ENCODE data around the gene LPCAT3. TPM values are rescaled to one million over a fixed set of nuclear protein-coding genes. Genes with fewer than 3 reads are reported as not detected.
"Not testable (repeated sequence)": the region's sequence is repeated elsewhere in the genome, so short reads cannot be mapped to it uniquely, and the experiment has no call there.

Gene LPCAT3
- total RNA-seq, 8 experiments from 2014 or later: 7.8 to 168 (median 19.7) TPM

GRCh38 chr12:7054925-7055324 is 36.6 kb upstream of the LPCAT3 start:
- ATAC-seq (replicated peaks in 6 of 8): no peak
- in situ Hi-C loops (cut with MboI; ENCODE audit: low pct_unique_long_range_greater_than_20kb in 2 of 9, low sequenced_read_pairs in 9 of 9, unreplicated experiment in 9 of 9): no loop called here
- Histone ChIP-seq H3K4me3 (no peak overlapping the region), H3K27ac (no peak overlapping the region), H3K4me1 (replicated peaks in 1 of 2) (no peaks in the 10 kb centered on the region)
- WGBS, 10 experiments: 0 to 100% (median 68%) methylated on average over 1 to 3 of the region's 4 CpGs; no CpG with 5 or more reads in 1 of the 10 experiments

DNA sequence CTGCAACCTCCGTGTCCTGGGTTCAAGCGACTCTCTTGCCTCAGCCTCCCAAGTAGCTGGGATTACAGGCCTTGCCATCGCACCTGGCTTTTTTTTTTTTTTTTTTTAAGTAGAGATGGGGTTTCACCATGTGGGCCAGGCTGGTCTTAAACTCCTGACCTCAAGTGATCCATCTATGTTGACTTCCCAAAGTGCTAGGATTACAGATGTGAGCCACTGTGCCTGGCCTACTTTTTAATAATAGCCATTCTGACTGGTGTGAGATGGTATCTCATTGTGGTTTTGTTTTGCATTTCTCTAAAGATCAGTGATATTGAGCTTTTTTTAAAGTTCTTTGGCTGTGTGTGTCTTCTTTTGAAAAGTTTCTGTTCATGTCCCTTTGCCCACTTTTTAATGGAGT is 31.7 kb upstream of the LPCAT3 start:
- H3K4me1 ChIP-seq (replicated peaks in 1 of 2); H3K27ac ChIP-seq; H3K4me3 ChIP-seq; in situ Hi-C loops (cut with MboI; ENCODE audit: low pct_unique_long_range_greater_than_20kb in 2 of 9, low sequenced_read_pairs in 9 of 9, unreplicated experiment in 9 of 9): not testable (repeated sequence)
- WGBS, 10 experiments: 20 to 100% (median 100%) methylated on average over 1 to 2 of the region's 3 CpGs; no CpG with 5 or more reads in 3 of the 10 experiments
- peak in 1 of 8 experiments; percentile 52 for ATAC-seq (replicated peaks in 6 of 8)

DNA sequence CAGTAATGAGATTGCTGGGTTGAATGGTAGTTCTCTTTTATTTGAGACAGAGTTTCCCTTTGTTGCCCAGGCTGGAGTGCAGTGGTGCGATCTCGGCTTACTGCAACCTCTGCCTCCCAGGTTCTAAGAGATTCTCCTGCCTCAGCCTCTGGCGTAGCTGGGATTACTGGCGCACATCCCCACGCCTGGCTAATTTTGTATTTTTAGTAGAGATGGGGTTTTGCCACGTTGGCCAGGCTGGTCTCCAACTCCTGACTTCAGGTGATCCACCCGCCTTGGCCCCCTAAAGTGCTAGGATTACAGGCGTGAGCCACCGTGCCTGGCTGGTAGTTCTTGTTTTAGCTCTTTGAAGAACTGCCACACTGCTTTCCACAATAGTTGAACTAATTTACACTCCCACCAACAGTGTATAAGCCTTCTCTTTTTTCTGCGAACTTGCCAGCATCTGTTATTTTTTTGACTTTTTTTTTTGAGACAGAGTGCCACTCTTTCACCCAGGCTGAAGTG is 31.2 kb upstream of the LPCAT3 start:
- H3K4me3 ChIP-seq; in situ Hi-C loops (cut with MboI; ENCODE audit: low pct_unique_long_range_greater_than_20kb in 2 of 9, low sequenced_read_pairs in 9 of 9, unreplicated experiment in 9 of 9); H3K27ac ChIP-seq; ATAC-seq (replicated peaks in 6 of 8); H3K4me1 ChIP-seq (replicated peaks in 1 of 2): not testable (repeated sequence)
- WGBS, 10 experiments: 71 to 92% (median 88%) methylated on average over 1 to 10 of the region's 10 CpGs; no CpG with 5 or more reads in 1 of the 10 experiments

GRCh38 chr12:7047306-7047705 is 29.0 kb upstream of the LPCAT3 start:
- WGBS, 10 experiments: 61 to 100% (median 82%) methylated on average over 1 to 4 of the region's 5 CpGs; no CpG with 5 or more reads in 2 of the 10 experiments
- Histone ChIP-seq H3K27ac (no peak overlapping the region), H3K4me3 (no peak overlapping the region), H3K4me1 (replicated peaks in 1 of 2) (no peaks in the 10 kb centered on the region)
- no peak for ATAC-seq (replicated peaks in 6 of 8)
- in situ Hi-C loops (cut with MboI; ENCODE audit: low pct_unique_long_range_greater_than_20kb in 2 of 9, low sequenced_read_pairs in 9 of 9, unreplicated experiment in 9 of 9): no loop called here

DNA sequence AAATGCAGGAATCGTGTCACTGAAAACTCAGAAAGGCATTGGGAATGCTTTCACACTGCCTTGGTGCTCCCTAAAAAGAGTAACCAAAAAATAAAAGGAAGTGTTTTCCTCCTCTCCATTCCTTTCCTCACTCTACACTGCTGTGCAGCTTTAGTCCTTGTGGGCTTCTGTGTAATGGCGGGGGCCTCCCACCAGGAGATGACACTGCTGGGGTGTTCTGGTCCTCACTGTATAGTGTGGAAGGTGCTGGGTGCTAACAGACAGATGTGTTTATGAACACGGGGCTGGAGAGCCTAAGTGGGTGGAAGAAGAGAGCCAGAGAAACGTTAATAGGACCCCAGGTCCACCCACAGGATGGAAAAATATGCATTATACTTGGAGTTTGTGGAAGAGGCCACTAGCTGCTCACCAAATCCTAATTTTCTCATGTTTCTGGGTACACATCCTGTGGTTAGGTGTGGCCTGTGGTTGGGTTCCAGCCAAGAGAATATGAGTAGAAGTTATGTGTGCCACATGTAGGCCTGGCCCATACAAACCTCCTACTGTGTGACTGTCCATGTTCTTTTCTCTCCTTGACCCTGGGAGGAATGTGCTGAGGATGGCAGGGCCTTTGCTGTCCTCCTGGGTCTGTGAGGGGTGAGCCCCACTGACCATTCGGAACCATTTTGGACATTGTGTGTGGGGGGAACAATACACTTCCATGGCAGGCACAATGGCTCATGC is 28.3 kb upstream of the LPCAT3 start:
- ATAC-seq (replicated peaks in 6 of 8): peak in 1 of 8 experiments; percentile 20
- Histone ChIP-seq H3K27ac (no peak overlapping the region), H3K4me3 (no peak overlapping the region), H3K4me1 (replicated peaks in 1 of 2) (no peaks in the 10 kb centered on the region)
- in situ Hi-C loops (cut with MboI; ENCODE audit: low pct_unique_long_range_greater_than_20kb in 2 of 9, low sequenced_read_pairs in 9 of 9, unreplicated experiment in 9 of 9): no loop called here
- WGBS, 10 experiments: 50 to 100% (median 78%) methylated on average over 1 to 4 of the region's 5 CpGs

- 70 to 94% (median 89%) methylated on average over 1 to 8 of the region's 9 CpGs; no CpG with 5 or more reads in 1 of the 10 experiments for WGBS, 10 experiments
- no peak for ATAC-seq (replicated peaks in 6 of 8)
- in situ Hi-C loops (cut with MboI; ENCODE audit: low pct_unique_long_range_greater_than_20kb in 2 of 9, low sequenced_read_pairs in 9 of 9, unreplicated experiment in 9 of 9): no loop called here
- Histone ChIP-seq H3K4me3 (no peak overlapping the region), H3K4me1 (replicated peaks in 1 of 2) (no peaks in the 10 kb centered on the region), H3K27ac (no peak overlapping the region)
Measured at GRCh38 chr12:7045913-7046312, 27.6 kb upstream of the LPCAT3 start.

DNA sequence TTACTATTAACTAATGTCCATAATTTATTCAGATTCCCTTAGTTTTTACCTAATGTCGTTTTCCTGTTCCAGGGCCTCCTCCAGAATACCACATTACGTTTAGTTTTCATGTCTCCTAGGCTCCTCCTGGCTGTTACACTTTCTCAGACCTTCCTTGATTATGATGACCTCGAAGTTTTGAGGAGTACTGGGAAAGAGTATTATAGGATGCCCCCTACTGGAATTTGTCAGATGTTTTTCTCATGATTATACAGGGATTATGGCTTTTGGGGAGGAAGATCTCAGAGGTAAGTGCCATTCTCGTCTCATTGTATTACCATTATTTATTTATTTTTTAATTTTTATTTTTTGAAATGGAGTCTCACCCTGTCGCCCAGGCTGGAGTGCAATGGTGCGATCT is 24.6 kb upstream of the LPCAT3 start:
- peak in 3 of 8 experiments; percentile 72 to 90 (median 79) for ATAC-seq (replicated peaks in 6 of 8)
- 0 to 87% (median 49%) methylated on average over 1 to 6 of the region's 6 CpGs for WGBS, 10 experiments
- in situ Hi-C loops (cut with MboI; ENCODE audit: low pct_unique_long_range_greater_than_20kb in 2 of 9, low sequenced_read_pairs in 9 of 9, unreplicated experiment in 9 of 9): no loop called here

GRCh38 chr12:7039403-7039802 is 21.1 kb upstream of the LPCAT3 start:
- no peak overlapping the region for H3K4me3 ChIP-seq
- ATAC-seq (replicated peaks in 6 of 8): peak in 1 of 8 experiments; percentile 22
- WGBS, 10 experiments: 37 to 94% (median 84%) methylated on average over 1 to 9 of the region's 10 CpGs
- no peak overlapping the region for H3K27ac ChIP-seq
- in situ Hi-C loops (cut with MboI; ENCODE audit: low pct_unique_long_range_greater_than_20kb in 2 of 9, low sequenced_read_pairs in 9 of 9, unreplicated experiment in 9 of 9): no loop called here
- H3K4me1 ChIP-seq (replicated peaks in 1 of 2): no peaks in the 10 kb centered on the region

More for the DNA sequence above, 24.6 kb upstream of the LPCAT3 start:
- Histone ChIP-seq H3K27ac (no peak overlapping the region), H3K4me1 (replicated peaks in 1 of 2) (no peaks in the 10 kb centered on the region), H3K4me3 (no peak overlapping the region)

DNA sequence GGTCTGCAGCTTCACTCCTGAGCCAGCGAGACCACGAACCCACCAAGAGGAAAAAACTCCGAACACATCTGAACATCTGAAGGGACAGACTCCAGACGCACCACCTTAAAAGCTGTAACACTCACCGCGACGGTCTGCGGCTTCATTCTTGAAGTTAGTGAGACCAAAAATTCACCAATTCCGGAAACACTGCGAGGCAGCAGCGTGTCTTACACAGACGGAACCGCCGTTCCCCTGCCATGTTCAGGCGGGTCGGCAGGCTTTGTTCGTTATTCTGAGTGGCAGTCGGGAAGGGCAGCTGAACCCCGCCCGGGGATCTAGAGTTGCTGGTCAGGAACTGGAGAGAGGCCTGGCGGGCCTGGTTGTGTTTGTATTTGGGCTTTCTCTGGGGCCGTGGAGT is 20.3 kb upstream of the LPCAT3 start:
- no peak for ATAC-seq (replicated peaks in 6 of 8)
- WGBS, 10 experiments: 83 to 100% (median 93%) methylated on average over 4 to 13 of the region's 22 CpGs; no CpG with 5 or more reads in 2 of the 10 experiments
- no peak overlapping the region for H3K4me3 ChIP-seq
- no peak overlapping the region for H3K27ac ChIP-seq
- in situ Hi-C loops (cut with MboI; ENCODE audit: low pct_unique_long_range_greater_than_20kb in 2 of 9, low sequenced_read_pairs in 9 of 9, unreplicated experiment in 9 of 9): no loop called here
- H3K4me1 ChIP-seq (replicated peaks in 1 of 2): no peaks in the 10 kb centered on the region

DNA sequence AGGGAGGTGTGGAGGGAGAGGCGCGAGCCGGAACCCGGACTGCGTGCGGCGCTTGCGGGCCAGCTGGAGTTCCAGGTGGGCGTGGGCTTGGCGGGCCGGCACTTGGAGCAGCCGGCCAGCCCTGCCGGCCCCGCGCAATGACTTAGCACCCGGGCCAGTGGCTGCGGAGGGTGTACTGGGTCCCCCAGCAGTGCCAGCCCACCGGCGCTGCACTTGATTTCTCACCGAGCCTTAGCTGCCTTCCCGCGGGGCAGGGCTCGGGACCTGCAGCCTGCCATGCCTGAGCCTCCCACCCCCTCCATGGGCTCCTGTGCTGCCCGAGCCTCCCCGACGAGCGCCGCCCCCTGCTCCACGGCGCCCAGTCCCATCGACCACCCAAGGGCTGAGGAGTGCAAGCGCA is 19.1 kb upstream of the LPCAT3 start:
- in situ Hi-C loops (cut with MboI; ENCODE audit: low pct_unique_long_range_greater_than_20kb in 2 of 9, low sequenced_read_pairs in 9 of 9, unreplicated experiment in 9 of 9): not testable (repeated sequence)
- 100% methylated on average over 4 of the region's 32 CpGs; no CpG with 5 or more reads in 9 of the 10 experiments for WGBS, 10 experiments

GRCh38 chr12:7035463-7035862 is 17.2 kb upstream of the LPCAT3 start:
- in situ Hi-C loops (cut with MboI; ENCODE audit: low pct_unique_long_range_greater_than_20kb in 2 of 9, low sequenced_read_pairs in 9 of 9, unreplicated experiment in 9 of 9): no loop called here
- H3K4me1 ChIP-seq (replicated peaks in 1 of 2): no peaks in the 10 kb centered on the region
- 19 to 65% (median 45%) methylated on average over 1 to 2 of the region's 2 CpGs for WGBS, 10 experiments
- H3K27ac ChIP-seq: no peak overlapping the region
- no peak for ATAC-seq (replicated peaks in 6 of 8)
- H3K4me3 ChIP-seq: no peak overlapping the region

More for the DNA sequence above, 19.1 kb upstream of the LPCAT3 start:
- H3K4me3 ChIP-seq; ATAC-seq (replicated peaks in 6 of 8); H3K27ac ChIP-seq; H3K4me1 ChIP-seq (replicated peaks in 1 of 2): not testable (repeated sequence)

DNA sequence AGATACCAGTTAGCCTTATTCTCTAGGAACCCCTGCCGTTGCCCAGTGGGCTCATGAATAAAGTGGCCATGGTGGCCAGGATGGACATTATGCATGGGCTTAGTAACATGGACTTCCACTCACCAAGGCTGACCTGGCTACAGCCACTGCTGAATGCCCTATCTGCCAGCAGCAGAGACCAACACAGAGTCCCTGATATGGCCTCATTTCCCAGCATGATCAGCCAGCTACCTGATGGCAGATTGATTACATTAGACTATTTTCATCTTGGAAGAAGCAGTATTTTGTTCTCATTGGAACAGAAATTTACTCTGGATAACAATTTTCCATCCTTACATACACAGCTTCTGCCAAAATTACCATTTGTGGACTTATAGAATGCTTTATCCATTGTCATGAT is 16.2 kb upstream of the LPCAT3 start:
- in situ Hi-C loops (cut with MboI; ENCODE audit: low pct_unique_long_range_greater_than_20kb in 2 of 9, low sequenced_read_pairs in 9 of 9, unreplicated experiment in 9 of 9): no loop called here
- WGBS, 10 experiments: 14 to 100% (median 83%) methylated on average over 1 of the region's 1 CpG; no CpG with 5 or more reads in 3 of the 10 experiments

DNA sequence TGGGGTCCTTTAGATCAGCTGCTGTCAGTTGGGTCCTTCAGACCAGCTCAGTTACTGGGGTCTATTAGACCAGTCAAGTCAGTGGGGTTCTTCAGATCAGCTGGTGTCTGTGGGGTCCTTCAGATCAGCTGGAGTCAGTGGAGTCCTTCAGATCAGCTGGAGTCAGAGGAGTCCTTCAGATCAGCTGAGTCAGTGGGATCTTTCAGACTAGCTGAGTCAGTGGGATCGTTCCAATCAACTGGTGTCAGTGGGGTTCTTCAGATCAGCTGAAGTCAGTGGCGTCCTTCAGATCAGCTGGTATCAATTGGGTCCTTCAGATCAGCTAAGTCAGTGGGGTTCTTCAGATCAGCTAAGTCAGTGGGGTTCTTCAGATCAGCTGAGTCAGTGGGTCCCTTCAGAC is 14.7 kb upstream of the LPCAT3 start:
- Histone ChIP-seq H3K27ac (no peak overlapping the region), H3K4me1 (replicated peaks in 1 of 2) (no peaks in the 10 kb centered on the region), H3K4me3 (no peak overlapping the region)
- ATAC-seq (replicated peaks in 6 of 8): no peak
- 57 to 67% methylated on average over 1 of the region's 2 CpGs; no CpG with 5 or more reads in 8 of the 10 experiments for WGBS, 10 experiments
- in situ Hi-C loops (cut with MboI; ENCODE audit: low pct_unique_long_range_greater_than_20kb in 2 of 9, low sequenced_read_pairs in 9 of 9, unreplicated experiment in 9 of 9): no loop called here

More for the DNA sequence above, 16.2 kb upstream of the LPCAT3 start:
- H3K4me3 ChIP-seq: no peak overlapping the region
- ATAC-seq (replicated peaks in 6 of 8): no peak
- H3K4me1 ChIP-seq (replicated peaks in 1 of 2): no peaks in the 10 kb centered on the region
- no peak overlapping the region for H3K27ac ChIP-seq

Data from motor neuron (in vitro differentiated cells).